Glomerular endothelial cell (primary cell): ENCODE results near the gene SLC4A11. TPM values are rescaled to one million over a fixed set of nuclear protein-coding genes. Genes with fewer than 3 reads are reported as not detected.
"Not testable (repeated sequence)": the region's sequence is repeated elsewhere in the genome, so short reads cannot be mapped to it uniquely, and the experiment has no call there.

Experiments used
- DNase-seq: peaks from one replicate; pipeline ENCODE4 v3.0.0-alpha.2; 2011; ENCODE audit warnings: low read depth, low spot score; ENCODE audit errors: extremely low read depth
- total RNA-seq: library from RNA; depleted of rRNA; stranded (reverse); fragments of >200 nt; gene quantifications from 2 replicates; pipeline ENCODE4 v1.2.3, GENCODE V29; 2015

Gene SLC4A11
- total RNA-seq, 1 donor from 2014 or later, result 11.3 TPM

DNA sequence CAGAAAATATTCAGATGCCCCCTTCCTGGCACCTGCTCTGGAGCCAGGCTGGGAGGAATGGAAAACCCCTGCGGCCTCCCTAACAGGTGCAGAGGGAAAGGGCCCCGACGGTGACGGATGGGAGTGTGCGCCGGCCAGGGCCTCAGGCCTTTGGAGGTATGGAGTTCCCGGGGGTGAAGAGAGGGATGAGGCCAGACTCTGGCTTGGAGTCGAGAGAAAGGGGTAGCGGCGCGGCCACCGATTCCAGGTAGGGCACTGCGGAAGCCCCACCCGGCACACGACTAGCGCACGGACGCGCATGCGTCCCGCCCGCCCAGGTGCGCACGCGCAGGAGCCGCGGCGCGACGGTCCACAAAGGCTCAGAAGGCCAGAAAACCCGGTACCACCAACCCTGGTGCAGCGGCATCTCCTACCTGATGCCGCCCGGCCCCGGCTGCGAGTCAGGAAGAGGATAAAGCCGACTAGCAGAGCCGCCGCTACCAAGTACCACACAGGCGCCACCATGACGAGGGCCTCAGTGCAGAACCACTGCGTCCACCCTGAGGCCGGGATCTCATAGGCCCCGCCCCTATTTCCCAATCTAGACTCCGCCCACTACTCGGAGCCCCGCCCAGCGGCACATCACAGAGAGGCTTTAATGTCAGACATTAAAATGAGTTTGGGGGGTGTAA, 34.7 kb downstream of the SLC4A11 start, which contains the start of gene DDRGK1:
TSS of gene DDRGK1 (minus strand) at position 559 of the 671 bp plus-strand sequence. CDS start at position 504, 55 bp downstream.
- no peak for DNase-seq

DNA sequence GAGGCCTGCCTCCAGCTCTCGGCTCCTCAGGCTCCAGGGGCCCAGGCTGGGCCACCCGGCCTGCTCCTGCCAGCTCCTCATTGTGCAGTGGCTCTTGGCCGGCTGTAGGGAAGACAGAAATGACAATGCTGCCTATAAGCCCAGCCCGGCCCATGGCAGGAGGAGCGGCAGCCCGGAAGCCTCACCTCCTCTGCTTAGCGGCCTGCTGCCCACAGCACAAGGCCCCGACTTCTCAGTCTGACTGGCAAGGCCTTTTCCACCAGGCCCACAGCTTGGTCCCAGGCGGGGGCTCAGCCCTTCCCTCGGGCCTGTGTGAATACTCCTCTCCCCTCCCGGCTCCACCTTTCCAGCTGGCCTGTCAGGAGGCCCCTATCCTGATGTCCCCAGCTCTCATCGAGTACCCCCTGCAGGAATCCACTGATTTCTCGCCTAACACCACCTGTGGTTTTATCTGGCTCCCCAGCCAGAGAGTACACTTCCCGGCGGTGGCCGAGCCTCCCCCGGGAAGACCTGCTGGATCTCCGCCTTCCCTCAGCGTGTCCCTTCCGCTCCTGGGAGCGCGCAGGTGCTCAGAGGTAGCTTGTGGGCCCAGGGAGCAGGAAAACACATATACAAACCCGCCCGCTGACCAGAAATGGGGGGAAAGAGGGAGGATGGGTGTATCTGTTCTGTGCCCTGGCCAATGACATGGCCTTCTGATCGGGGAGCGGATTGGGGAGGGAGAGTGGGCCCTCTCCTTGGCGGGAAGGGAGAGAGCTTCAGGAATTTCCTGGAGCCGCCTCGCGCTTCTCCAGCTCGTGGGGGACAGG, 35.5 kb downstream of the SLC4A11 start:
- no peak for DNase-seq

DNA sequence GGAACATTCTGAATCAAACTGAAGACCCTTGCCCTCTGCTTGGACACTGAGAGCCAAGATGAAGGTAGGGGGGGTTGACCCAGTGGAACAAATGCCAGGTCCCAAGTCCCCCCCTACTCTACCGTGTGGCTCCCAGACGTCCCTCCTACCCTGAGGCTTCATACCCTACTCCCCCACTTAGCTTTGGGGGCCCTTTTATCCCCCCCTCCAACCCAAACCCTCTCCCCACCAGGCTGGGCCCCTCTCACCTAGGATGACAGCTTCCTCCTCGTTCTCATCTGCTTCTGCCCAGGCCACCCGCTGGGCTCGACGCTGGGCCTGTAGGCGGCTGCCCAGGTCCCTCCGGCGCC, 36.0 kb downstream of the SLC4A11 start:
- no peak for DNase-seq

DNA sequence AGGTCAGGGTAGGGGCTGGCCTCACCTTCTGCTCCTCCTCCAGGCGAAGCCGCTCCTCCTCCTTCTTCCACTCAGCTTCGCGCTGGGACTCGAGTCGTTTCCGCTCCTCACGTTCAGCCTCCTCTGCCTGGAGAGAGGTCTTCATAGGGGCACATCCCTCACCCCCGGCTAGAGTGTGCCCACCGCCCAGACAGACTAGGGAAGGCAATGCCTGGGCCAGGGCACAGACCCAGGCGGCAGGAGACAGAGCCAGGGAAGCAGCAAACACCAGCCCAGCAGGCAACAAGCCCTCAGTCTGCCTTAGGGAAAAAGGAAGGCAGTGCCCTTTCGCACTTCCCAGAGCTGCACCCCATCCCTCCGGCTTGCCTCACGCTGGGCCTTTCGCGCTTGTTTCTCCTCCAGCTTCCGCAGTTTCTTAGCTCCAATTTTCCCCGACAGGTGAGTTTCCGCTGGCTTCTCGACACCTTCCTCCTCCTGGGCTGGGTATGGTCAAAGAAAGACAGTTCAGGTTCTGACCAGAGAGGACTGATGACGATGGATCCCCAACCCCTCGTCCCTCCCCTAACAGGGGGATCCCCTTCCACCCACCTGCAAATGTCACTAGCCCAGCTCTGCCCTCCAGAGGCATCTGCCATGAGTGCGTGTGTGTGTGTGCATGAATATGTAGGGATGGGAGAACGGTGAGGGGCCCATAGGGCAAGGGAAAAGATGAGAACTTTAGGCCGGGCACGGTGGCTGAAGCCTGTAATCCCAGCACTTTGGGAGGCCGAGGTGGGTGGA, 38.8 kb downstream of the SLC4A11 start:
- no peak for DNase-seq

DNA sequence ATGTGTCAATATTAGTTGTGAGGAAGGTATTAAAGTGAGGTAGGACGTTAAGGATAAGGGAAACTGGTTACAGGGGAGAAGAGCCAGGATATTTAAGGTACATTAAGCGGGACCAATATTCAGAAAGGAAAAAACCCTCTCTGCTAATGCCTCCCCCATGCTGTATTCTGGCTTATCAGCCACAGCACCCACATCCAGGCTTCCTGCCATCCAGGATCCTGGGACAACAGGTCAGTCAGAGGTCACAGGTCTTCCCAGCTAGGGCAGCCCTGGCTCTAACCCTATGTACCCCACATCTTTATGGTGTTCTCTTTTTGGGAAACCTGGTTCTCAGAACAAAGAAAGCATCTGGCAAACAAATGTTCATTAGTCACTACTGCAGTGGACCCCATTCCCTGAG, 39.8 kb downstream of the SLC4A11 start:
- no peak for DNase-seq

DNA sequence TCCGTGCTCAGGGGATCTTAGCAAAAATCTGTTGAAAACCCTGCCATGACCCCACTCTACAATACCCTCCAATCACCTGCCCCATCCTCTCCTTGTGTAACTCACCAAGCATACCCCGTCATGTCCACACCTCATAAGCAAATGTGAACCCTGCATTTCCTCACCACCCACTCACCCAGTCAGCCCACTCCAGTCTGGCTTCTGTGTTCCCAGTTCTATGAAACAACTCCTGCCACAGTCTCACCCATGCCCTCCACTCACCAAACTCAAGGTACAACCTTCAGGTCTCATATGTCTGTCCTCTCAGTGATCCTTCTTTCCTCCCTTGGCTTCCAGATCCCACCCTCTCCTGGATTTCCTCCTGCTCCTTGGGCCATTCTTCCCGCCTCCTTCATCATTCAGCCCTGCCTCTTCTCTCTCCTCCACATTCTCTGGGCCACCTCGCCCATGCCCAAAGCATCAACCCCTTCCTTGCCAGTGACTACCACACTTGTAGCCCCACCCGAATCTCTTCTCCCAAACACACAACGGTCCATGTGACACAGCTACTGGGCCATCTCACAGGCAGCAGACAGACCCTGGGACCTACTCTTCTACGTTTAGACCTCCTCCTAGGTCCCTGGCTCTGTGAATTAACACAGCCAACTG, 43.3 kb downstream of the SLC4A11 start:
- no peak for DNase-seq

DNA sequence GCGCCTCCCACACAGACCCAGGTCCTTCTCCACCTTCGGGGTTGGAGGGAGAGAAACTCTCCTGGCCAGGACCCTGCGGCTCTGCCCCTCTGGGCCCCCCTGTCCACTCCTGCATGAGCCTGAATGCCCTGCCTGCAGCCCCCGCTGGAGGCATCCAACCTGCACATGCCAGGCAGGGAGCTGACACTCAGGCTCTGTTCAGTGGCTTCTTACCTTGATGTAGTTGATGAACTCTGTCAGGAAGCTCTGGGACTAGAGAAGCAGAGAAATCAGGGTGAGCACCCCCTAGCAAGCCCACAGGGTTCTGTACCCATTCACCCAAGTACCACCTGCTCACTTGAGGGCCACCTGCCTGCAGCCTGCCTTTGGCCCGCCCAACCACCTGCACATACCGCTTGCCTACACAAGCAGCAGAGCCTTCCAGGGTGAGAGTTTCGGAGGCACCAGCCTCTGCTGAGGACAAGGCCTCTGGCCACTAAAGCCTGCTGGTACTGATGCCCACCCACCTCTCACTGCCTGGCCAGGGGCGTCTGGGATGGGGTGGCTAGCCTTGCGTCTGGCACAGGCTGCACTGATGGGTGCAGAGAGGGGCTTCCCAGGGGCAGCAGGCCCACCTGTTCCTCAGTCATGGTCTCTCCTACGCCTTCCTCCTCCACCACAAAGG, 44.2 kb downstream of the SLC4A11 start:
- no peak for DNase-seq

DNA sequence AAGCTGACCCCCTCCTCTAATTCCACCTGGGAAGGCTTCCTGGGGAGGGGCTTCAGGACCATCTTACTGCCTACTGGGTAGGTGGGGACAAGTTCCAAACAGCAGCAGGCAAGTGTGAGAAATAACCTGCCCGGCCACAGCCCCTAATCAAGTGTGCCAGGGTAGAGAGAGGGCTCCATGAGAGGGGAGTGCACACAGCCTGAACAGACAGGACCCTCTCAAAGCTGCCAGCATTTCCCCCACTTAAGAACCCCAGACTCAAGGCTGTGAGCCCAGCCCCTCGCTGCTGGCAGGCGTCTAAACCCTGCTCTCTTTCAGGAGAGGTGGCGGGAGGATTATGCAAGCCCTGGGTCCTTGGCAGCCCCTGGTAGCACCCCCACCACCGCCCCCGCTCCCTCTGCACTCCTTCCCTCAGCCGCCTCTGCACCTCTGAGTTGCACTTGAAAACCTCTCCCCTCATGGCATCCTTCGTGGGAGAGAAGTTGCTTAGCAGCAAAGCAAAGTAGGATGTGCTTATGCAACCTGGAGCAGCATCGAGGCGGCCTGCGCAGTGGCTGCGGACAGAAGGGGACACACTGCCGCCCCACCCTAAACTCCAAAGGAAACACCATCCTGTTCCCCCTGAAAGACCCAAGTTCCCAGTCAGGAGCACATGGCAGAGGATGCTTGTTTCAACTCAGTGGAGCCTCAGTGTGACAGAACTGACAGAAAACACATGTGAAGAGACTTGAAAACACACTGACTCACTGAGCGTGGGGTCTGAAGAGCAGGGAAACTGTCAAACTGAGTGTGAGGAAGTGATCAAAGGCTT, 45.0 kb downstream of the SLC4A11 start:
- DNase-seq, result no peak

DNA sequence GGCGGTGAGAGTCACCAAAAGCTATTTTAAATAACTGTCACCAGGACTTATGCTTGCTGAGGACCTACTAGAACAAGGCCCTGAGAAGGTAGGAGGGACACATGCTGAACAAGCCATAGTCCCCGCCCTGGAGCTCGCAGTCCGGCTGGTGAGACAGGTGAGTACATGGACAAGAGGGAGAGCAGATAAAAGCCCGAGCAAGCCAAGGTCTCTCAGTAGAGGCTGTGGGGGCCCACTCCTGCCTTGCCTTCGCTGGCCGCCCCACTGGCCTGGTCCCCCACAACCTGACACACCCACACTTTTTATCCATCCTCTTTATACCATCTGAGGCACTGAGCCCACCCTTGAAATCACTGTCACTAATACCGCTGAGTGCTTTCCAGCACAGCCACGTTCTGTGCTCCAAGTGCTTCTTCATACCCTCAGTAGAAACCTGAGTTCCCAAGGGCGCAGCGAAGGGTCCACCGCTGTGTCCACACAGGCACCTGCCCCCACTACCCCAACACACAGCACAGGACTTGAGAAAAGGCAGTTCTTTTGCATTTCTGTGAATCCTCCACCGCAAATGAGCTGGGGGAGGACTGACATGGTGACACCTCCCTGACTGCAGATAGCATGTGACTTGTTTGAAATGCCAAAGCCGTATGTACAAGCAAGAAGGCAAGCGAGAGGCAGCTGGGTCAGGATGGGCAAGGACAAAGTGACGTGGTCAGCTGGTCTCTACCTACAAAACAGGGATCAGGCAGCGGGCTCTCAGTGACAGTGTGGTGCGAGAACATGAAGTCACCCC, 46.6 kb downstream of the SLC4A11 start:
- no peak for DNase-seq

DNA sequence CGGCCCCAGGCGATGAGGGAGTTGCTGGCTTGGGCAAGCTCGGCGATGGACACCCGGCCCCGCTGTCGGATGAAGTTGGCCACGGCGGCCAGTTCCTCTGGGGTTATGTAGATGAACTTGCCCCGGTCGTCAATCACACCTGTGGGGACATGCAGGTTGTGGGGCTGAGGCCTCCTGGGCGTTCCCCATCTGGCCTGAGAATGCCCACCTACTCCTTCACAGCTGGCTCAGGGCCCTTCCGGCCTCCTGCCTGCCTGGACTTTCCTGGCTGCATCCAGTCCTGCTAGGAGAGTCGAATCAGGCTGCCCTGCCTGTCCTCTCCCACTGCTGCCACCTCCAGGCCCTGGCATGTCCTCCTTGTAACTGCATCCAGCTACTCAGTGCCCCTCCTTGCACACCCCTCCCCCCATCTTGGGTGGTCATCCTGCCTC, 48.3 kb downstream of the SLC4A11 start:
- no peak for DNase-seq

DNA sequence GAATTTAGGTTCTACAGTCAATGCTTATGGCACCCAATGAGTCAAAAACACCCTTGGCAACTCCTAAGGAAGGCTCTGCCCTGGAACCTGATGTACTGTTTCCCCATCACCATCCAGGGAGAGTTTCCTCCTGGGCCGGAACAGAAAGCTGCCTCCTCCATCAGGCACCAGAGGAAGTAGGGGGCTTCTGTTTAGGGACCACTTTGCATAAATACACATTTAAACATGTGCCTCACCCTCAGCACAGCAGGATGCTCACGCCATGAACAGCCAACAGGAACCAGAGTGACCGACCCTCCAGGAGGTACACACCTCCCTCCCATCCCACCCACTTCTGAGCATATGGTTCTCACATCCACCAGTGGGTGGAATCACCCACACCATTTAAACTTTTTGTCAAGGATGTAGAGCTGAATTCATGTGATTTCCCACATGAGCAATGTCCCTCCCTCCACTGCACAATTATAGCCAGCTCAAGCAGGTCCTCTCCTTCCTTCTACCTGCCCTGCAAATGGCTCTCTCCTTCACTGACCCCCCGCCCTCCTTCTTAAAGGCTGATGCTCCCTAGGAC, 49.3 kb downstream of the SLC4A11 start:
- DNase-seq, result no peak

DNA sequence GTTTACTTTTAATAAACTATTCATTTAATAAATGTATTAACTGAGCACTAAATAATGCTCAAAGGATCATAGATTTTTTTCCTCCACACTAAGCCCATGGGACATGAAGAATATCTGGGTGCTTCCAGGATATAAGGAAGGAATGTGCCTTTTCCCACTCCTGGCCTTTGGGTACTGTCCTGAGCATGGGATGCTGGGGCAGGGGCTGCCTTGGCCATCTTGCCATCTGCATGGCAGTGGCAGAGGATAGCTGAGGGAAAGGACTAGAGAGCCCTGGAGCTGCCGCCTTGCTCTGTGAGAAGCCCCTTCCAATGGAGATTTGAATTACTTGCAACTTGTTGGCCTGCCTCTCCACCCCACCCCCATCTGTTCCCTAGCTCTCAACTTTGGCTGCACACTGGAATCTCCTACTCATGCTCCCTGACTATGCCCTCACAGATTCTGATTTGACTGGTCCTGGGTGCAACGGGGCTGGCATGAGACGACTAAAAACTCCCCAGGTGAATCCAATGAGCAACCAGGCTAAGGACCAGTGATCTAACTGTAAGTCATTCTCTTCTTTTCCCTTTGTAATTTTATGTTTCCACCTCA, 50.1 kb downstream of the SLC4A11 start:
- DNase-seq, result no peak

DNA sequence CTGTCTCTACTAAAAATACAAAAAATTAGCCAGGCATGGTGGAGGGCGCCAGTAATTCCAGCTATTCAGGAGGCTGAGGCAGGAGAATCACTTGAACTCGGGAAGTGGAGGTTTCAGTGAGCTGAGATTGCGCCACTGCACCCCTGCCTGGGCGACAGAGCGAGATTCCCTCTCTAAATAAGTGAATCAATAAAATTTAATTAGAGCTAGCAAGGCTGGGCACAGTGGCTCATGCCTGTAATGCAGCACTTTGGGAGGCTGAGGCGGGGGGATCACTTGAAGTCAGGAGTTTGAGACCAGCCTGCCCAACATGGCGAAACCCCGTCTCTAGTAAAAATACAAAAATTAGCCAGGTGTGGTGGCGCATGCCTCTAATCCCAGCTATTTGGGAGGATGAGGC, 51.1 kb downstream of the SLC4A11 start:
- DNase-seq, result not testable (repeated sequence)

DNA sequence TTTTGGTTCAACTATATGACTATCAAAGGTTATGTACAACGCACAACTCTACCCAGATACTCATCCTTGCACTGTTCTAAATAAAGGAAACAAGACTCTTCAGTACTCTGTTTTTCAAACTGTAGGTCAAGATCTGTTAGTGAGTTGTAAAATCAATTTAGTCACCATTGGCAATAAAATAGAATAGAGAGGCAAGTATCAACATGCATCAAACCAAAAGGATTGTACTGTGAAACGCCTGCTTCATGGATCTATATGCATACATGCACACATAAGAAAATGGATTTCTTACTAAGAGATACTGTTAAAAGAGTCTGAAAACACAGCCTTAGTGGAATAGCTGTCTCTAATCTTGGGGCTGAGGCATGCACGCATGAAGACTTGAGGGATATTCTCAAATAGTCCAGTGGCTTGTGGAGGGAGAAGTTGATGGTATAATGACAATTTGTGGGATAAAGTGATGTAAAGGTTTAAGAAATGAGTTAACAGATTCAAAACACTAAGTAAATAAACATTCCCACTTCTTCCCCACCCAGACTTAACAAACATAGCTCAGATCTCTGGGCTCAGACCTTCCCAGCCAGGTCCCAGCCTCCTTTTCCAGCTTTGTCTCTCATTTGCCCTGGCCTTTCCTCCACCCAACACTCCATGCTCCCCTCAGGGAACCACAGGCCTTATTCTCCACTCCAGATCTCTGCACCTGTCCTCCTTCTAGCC, 54.9 kb downstream of the SLC4A11 start:
- DNase-seq, result no peak

DNA sequence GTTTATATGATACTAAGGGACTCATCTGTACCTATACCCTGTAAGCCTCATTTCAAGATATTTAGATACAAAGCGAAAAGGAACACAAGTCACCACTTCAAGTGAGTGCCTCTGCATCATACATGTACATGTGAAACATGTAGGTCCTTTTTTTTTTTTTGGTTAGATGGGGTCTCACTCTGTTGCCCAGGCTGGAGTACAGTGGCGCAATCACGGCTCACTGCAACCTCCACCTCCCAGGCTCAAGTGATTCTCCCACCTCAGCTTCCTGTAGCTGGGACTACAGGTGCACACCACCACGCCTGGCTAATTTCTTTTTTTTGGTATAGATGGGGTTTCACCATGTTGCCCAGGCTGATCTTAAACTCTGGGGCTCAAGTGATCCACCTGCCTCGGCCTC, 56.6 kb downstream of the SLC4A11 start:
- DNase-seq, result not testable (repeated sequence)

DNA sequence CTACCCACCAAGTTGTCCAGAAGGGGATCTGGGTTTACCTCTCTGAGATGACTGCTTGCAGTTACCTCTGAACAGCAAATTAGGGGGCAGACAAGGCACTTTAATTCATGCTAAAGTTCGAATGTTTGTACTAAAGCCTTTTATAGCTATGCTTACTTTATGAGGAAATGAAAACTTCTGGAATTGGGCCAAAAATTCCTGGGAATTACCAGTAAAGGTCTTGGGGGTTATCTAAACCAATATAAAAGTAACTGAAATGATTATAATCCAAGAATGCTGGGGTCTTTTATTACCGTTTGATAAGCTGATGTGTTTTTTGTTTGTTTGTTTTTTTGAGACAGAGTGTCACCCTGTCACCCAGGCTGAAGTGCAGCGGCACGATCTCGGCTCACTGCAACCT, 57.7 kb downstream of the SLC4A11 start:
- no peak for DNase-seq

DNA sequence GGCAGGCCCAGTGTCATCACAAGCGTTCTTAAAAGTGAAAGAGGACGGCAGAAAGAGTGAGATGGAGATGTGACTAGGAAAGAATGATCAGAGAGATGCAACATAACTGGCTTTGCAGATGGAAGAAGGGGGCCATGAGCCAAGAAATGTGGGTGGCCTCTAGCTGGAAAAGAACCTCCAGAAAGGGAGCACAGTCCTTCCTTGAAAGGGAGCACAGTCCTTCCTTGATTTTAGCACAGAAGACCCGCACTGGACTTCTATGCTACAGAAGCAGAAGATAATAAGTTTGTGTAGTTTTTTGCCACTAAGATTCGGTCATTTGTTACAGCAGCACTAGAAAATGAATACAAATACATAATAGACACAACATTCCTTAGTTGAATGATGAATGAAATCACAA, 58.7 kb downstream of the SLC4A11 start:
- DNase-seq, result no peak
